HG03159 (cell line): ENCODE results near the gene RAPGEF5.

Source experiments
- ATAC-seq: cut with Tn5 transposase; IDR thresholded peaks from one replicate; pipeline ENCODE4 v1.9.1; 2021; ENCODE audit warnings: mild to moderate bottlenecking, moderate library complexity; ENCODE audit not compliant: unreplicated experiment

The RAPGEF5 gene

GRCh38 chr7:22356701-22357310 is at the start of gene RAPGEF5:
Gene RAPGEF5, minus strand, starts transcription at chr7:22357154. Its CDS starts 94 bp downstream, at chr7:22357060.
- ATAC-seq: peak; percentile 46

- no peak for ATAC-seq
These were observed 49.8 kb upstream of the RAPGEF5 start for GRCh38 chr7:22406715-22407114.

- ATAC-seq: no peak
These were observed 47.6 kb upstream of the RAPGEF5 start for GRCh38 chr7:22404421-22405023.

- ATAC-seq: no peak
These were observed 46.4 kb upstream of the RAPGEF5 start for GRCh38 chr7:22403344-22403743.

GRCh38 chr7:22402250-22402649 is 45.3 kb upstream of the RAPGEF5 start:
- peak; percentile 48 for ATAC-seq

GRCh38 chr7:22400936-22401553 is 44.1 kb upstream of the RAPGEF5 start:
- no peak for ATAC-seq

- no peak for ATAC-seq
These were observed 43.3 kb upstream of the RAPGEF5 start for GRCh38 chr7:22400150-22400814.

- ATAC-seq: no peak
These were observed 42.6 kb upstream of the RAPGEF5 start for GRCh38 chr7:22399546-22399945.

GRCh38 chr7:22399091-22399490 is 42.1 kb upstream of the RAPGEF5 start:
- ATAC-seq: no peak

GRCh38 chr7:22397981-22398380 is 41.0 kb upstream of the RAPGEF5 start:
- no peak for ATAC-seq

GRCh38 chr7:22395222-22395621 is 38.3 kb upstream of the RAPGEF5 start:
- ATAC-seq: no peak

GRCh38 chr7:22394739-22395138 is 37.8 kb upstream of the RAPGEF5 start:
- ATAC-seq: no peak

GRCh38 chr7:22393913-22394729 is 37.2 kb upstream of the RAPGEF5 start:
- ATAC-seq: no peak

- ATAC-seq: no peak
These were observed 33.6 kb upstream of the RAPGEF5 start for GRCh38 chr7:22390516-22390915.

GRCh38 chr7:22389892-22390291 is 32.9 kb upstream of the RAPGEF5 start:
- ATAC-seq: no peak

- no peak for ATAC-seq
These were observed 30.6 kb upstream of the RAPGEF5 start for GRCh38 chr7:22387583-22387982.

GRCh38 chr7:22386865-22387264 is 29.9 kb upstream of the RAPGEF5 start:
- ATAC-seq: peak; percentile 65

- ATAC-seq: peak; percentile 73
These were observed 29.4 kb upstream of the RAPGEF5 start for GRCh38 chr7:22386206-22386858.

- no peak for ATAC-seq
These were observed 28.4 kb upstream of the RAPGEF5 start for GRCh38 chr7:22385326-22385725.

- ATAC-seq: no peak
These were observed 23.4 kb upstream of the RAPGEF5 start for GRCh38 chr7:22380333-22380732.
